ENCODE data around the gene BAIAP2L1. TPM values are rescaled to one million over a fixed set of nuclear protein-coding genes. Genes with fewer than 3 reads are reported as not detected.
A peak's percentile ranks its signal among the peaks of the same experiment; 100 is the strongest.

The BAIAP2L1 gene
- total and polyA plus RNA-seq, 2 experiments from 2014 or later = 5.9 to 7.4 TPM

GRCh38 chr7:98374285-98374680, 26.6 kb downstream of the BAIAP2L1 start:
- Histone ChIP-seq H3K36me3 (ENCODE audit: low read depth) (no peaks in the 10 kb centered on the region), H3K27me3 (replicated peaks; ENCODE audit: insufficient read depth) (no peaks in the 10 kb centered on the region), H3K4me1 (ENCODE audit: insufficient read depth) (peaks cover 5% of the 10 kb centered on the region; the same call in 1 of the 2 replicates), H2AFZ (no peak overlapping the region), H3F3A (ENCODE audit: insufficient read depth) (peaks cover 21% of the 10 kb centered on the region), H3K4me2 (ENCODE audit: unreplicated experiment) (no peak overlapping the region), H3K4me3 (no peak overlapping the region), H3K9me3 (ENCODE audit: low read depth) (no peaks in the 10 kb centered on the region), H3K9ac (no peak overlapping the region), H3K9me2 (ENCODE audit: insufficient read depth) (no peaks in the 10 kb centered on the region), H3K79me2 (ENCODE audit: insufficient read depth) (no peaks in the 10 kb centered on the region), H3K27ac (no peak overlapping the region), H4K20me1 (ENCODE audit: insufficient read depth) (no peaks in the 10 kb centered on the region)
- in situ Hi-C loops (cut with MboI) = no loop called here
- no peak for DNase-seq
- WGBS, 2 experiments (ENCODE audit: low coverage in 1 of 2, low lambda C conversion rate in 2 of 2, missing lambda C conversion rate in 2 of 2) = 69 to 77% methylated on average over 3 of the region's 3 CpGs
- TF ChIP-seq EZH2phosphoT487 (IDR thresholded peaks at IDR 0.05; ENCODE audit: insufficient read depth, low read depth) = no peak
- TF ChIP-seq EZH2 (IDR thresholded peaks at IDR 0.05; ENCODE audit: insufficient read depth, poor library complexity, severe bottlenecking) = no peak

GRCh38 chr7:98372993-98373392, 27.9 kb downstream of the BAIAP2L1 start:
- in situ Hi-C loops (cut with MboI) = no loop called here
- Histone ChIP-seq H3K4me1 (ENCODE audit: insufficient read depth) (peaks cover 5% of the 10 kb centered on the region; the same call in 1 of the 2 replicates), H3K27ac (no peak overlapping the region), H3K9ac (no peak overlapping the region), H3K4me3 (no peak overlapping the region), H3K4me2 (ENCODE audit: unreplicated experiment) (no peak overlapping the region), H3F3A (ENCODE audit: insufficient read depth) (peaks cover 21% of the 10 kb centered on the region), H2AFZ (no peak overlapping the region), H4K20me1 (ENCODE audit: insufficient read depth) (no peaks in the 10 kb centered on the region), H3K79me2 (ENCODE audit: insufficient read depth) (no peaks in the 10 kb centered on the region), H3K9me2 (ENCODE audit: insufficient read depth) (no peaks in the 10 kb centered on the region), H3K27me3 (replicated peaks; ENCODE audit: insufficient read depth) (no peaks in the 10 kb centered on the region), H3K36me3 (ENCODE audit: low read depth) (no peaks in the 10 kb centered on the region), H3K9me3 (ENCODE audit: low read depth) (no peaks in the 10 kb centered on the region)
- TF ChIP-seq EZH2 (IDR thresholded peaks at IDR 0.05; ENCODE audit: insufficient read depth, poor library complexity, severe bottlenecking) (no peak), EZH2phosphoT487 (IDR thresholded peaks at IDR 0.05; ENCODE audit: insufficient read depth, low read depth) (no peak)
- WGBS, 2 experiments (ENCODE audit: low coverage in 1 of 2, low lambda C conversion rate in 2 of 2, missing lambda C conversion rate in 2 of 2) = 90 to 92% methylated on average over 3 of the region's 3 CpGs
- peak; percentile 64 for DNase-seq

- TF ChIP-seq EZH2phosphoT487 (IDR thresholded peaks at IDR 0.05; ENCODE audit: insufficient read depth, low read depth) (no peak), EZH2 (IDR thresholded peaks at IDR 0.05; ENCODE audit: insufficient read depth, poor library complexity, severe bottlenecking) (no peak)
- Histone ChIP-seq H3K27me3 (replicated peaks; ENCODE audit: insufficient read depth) (no peaks in the 10 kb centered on the region), H3K9me2 (ENCODE audit: insufficient read depth) (no peaks in the 10 kb centered on the region), H3K27ac (no peak overlapping the region), H3F3A (ENCODE audit: insufficient read depth) (peaks cover 21% of the 10 kb centered on the region), H3K36me3 (ENCODE audit: low read depth) (no peaks in the 10 kb centered on the region), H3K4me2 (ENCODE audit: unreplicated experiment) (no peak overlapping the region), H4K20me1 (ENCODE audit: insufficient read depth) (no peaks in the 10 kb centered on the region), H3K9me3 (ENCODE audit: low read depth) (no peaks in the 10 kb centered on the region), H2AFZ (no peak overlapping the region), H3K4me1 (ENCODE audit: insufficient read depth) (peaks cover 5% of the 10 kb centered on the region; the same call in 1 of the 2 replicates), H3K79me2 (ENCODE audit: insufficient read depth) (no peaks in the 10 kb centered on the region), H3K9ac (no peak overlapping the region), H3K4me3 (no peak overlapping the region)
- in situ Hi-C loops (cut with MboI) = no loop called here
- DNase-seq = peak; percentile 50
- 39 to 48% methylated on average over 7 of the region's 7 CpGs for WGBS, 2 experiments (ENCODE audit: low coverage in 1 of 2, low lambda C conversion rate in 2 of 2, missing lambda C conversion rate in 2 of 2)
Measured at GRCh38 chr7:98369726-98370125, 31.2 kb downstream of the BAIAP2L1 start.

- Histone ChIP-seq H3K9ac (no peak overlapping the region), H3K27me3 (replicated peaks; ENCODE audit: insufficient read depth) (no peaks in the 10 kb centered on the region), H2AFZ (no peak overlapping the region), H4K20me1 (ENCODE audit: insufficient read depth) (no peaks in the 10 kb centered on the region), H3K4me1 (ENCODE audit: insufficient read depth) (peaks cover 5% of the 10 kb centered on the region; the same call in 1 of the 2 replicates), H3K4me2 (ENCODE audit: unreplicated experiment) (no peak overlapping the region), H3K4me3 (no peak overlapping the region), H3K27ac (no peak overlapping the region), H3K79me2 (ENCODE audit: insufficient read depth) (no peaks in the 10 kb centered on the region), H3K9me3 (ENCODE audit: low read depth) (no peaks in the 10 kb centered on the region), H3F3A (ENCODE audit: insufficient read depth) (peaks cover 20% of the 10 kb centered on the region), H3K36me3 (ENCODE audit: low read depth) (no peaks in the 10 kb centered on the region), H3K9me2 (ENCODE audit: insufficient read depth) (no peaks in the 10 kb centered on the region)
- no peak for DNase-seq
- TF ChIP-seq EZH2phosphoT487 (IDR thresholded peaks at IDR 0.05; ENCODE audit: insufficient read depth, low read depth) (no peak), EZH2 (IDR thresholded peaks at IDR 0.05; ENCODE audit: insufficient read depth, poor library complexity, severe bottlenecking) (no peak)
- in situ Hi-C loops (cut with MboI) = no loop called here
- 79 to 81% methylated on average over 8 of the region's 8 CpGs for WGBS, 2 experiments (ENCODE audit: low coverage in 1 of 2, low lambda C conversion rate in 2 of 2, missing lambda C conversion rate in 2 of 2)
Measured at GRCh38 chr7:98368716-98369115, 32.2 kb downstream of the BAIAP2L1 start.

GRCh38 chr7:98366562-98366938, 34.3 kb downstream of the BAIAP2L1 start:
- Histone ChIP-seq H3K79me2 (ENCODE audit: insufficient read depth) (no peaks in the 10 kb centered on the region), H3K36me3 (ENCODE audit: low read depth) (no peaks in the 10 kb centered on the region), H3K4me2 (ENCODE audit: unreplicated experiment) (no peak overlapping the region), H3K4me1 (ENCODE audit: insufficient read depth) (no peaks in the 10 kb centered on the region), H3K27ac (no peak overlapping the region), H3K27me3 (replicated peaks; ENCODE audit: insufficient read depth) (no peaks in the 10 kb centered on the region), H2AFZ (no peak overlapping the region), H3K9me3 (ENCODE audit: low read depth) (no peaks in the 10 kb centered on the region), H3K4me3 (no peak overlapping the region), H3K9me2 (ENCODE audit: insufficient read depth) (no peaks in the 10 kb centered on the region), H3K9ac (no peak overlapping the region), H3F3A (ENCODE audit: insufficient read depth) (peaks cover 9% of the 10 kb centered on the region; the same call in 1 of the 2 replicates), H4K20me1 (ENCODE audit: insufficient read depth) (no peaks in the 10 kb centered on the region)
- TF ChIP-seq EZH2 (IDR thresholded peaks at IDR 0.05; ENCODE audit: insufficient read depth, poor library complexity, severe bottlenecking) (no peak), EZH2phosphoT487 (IDR thresholded peaks at IDR 0.05; ENCODE audit: insufficient read depth, low read depth) (no peak)
- DNase-seq = no peak
- WGBS, 2 experiments (ENCODE audit: low coverage in 1 of 2, low lambda C conversion rate in 2 of 2, missing lambda C conversion rate in 2 of 2) = 84 to 88% methylated on average over 6 of the region's 6 CpGs
- in situ Hi-C loops (cut with MboI) = no loop called here

All from GM23248 (cell line).